ENCODE data around the gene DGKZ.

Gene DGKZ

GRCh38 chr11:46347637-46348311 is 511 bp downstream of the DGKZ start:
- peak; percentile 20 for DNase-seq (ENCODE audit: low spot score)

GRCh38 chr11:46348566-46349401 is 1.5 kb downstream of the DGKZ start:
- no peak for DNase-seq (ENCODE audit: low spot score)

- no peak for DNase-seq (ENCODE audit: low spot score)
Measured at GRCh38 chr11:46350695-46351094, 3.4 kb downstream of the DGKZ start.

GRCh38 chr11:46351148-46351547 is 3.9 kb downstream of the DGKZ start:
- no peak for DNase-seq (ENCODE audit: low spot score)

GRCh38 chr11:46351606-46352005 is 4.3 kb downstream of the DGKZ start:
- DNase-seq (ENCODE audit: low spot score), result no peak

- peak; percentile 50 for DNase-seq (ENCODE audit: low spot score)
Measured at GRCh38 chr11:46352063-46352841, 5.0 kb downstream of the DGKZ start.

GRCh38 chr11:46353698-46354097 is 6.4 kb downstream of the DGKZ start:
- no peak for DNase-seq (ENCODE audit: low spot score)

GRCh38 chr11:46356924-46357482 is 9.7 kb downstream of the DGKZ start:
- peak; percentile 44 for DNase-seq (ENCODE audit: low spot score)

- peak; percentile 87 for DNase-seq (ENCODE audit: low spot score)
Measured at GRCh38 chr11:46357483-46357936, 10.2 kb downstream of the DGKZ start.

GRCh38 chr11:46359953-46360352 is 12.7 kb downstream of the DGKZ start:
- DNase-seq (ENCODE audit: low spot score), result no peak

- DNase-seq (ENCODE audit: low spot score), result no peak
Measured at GRCh38 chr11:46360878-46361277, 13.6 kb downstream of the DGKZ start.

- DNase-seq (ENCODE audit: low spot score), result no peak
Measured at GRCh38 chr11:46361283-46362155, 14.3 kb downstream of the DGKZ start.

GRCh38 chr11:46362156-46363030 is 15.1 kb downstream of the DGKZ start:
- no peak for DNase-seq (ENCODE audit: low spot score)

- DNase-seq (ENCODE audit: low spot score), result peak; percentile 82
Measured at GRCh38 chr11:46363031-46363407, 15.8 kb downstream of the DGKZ start.

- peak; percentile 64 for DNase-seq (ENCODE audit: low spot score)
Measured at GRCh38 chr11:46363455-46364005, 16.3 kb downstream of the DGKZ start.

GRCh38 chr11:46364056-46364455 is 16.8 kb downstream of the DGKZ start:
- DNase-seq (ENCODE audit: low spot score), result no peak

GRCh38 chr11:46364791-46365190 is 17.5 kb downstream of the DGKZ start:
- DNase-seq (ENCODE audit: low spot score), result no peak

- no peak for DNase-seq (ENCODE audit: low spot score)
Measured at GRCh38 chr11:46366260-46366659, 19.0 kb downstream of the DGKZ start.

- no peak for DNase-seq (ENCODE audit: low spot score)
Measured at GRCh38 chr11:46366661-46367161, 19.4 kb downstream of the DGKZ start.

All from kidney tubule cell (primary cell).